HFFc6 (cell line): ENCODE results near the gene TMOD4. TPM values are rescaled to one million over a fixed set of nuclear protein-coding genes. Genes with fewer than 3 reads are reported as not detected.

Experiments used
- DNase-seq: peaks from one replicate; pipeline ENCODE4 v3.0.0-alpha.2; 2018
- H3K27ac Mint-ChIP-seq: 2 replicates; pipeline ENCODE4 v1.8.0; 2020; ENCODE audit warnings: mild to moderate bottlenecking, mixed read lengths
- H3K27me3 Mint-ChIP-seq: 2 replicates; pipeline ENCODE4 v1.8.0; 2021; ENCODE audit warnings: mild to moderate bottlenecking, moderate library complexity, mixed read lengths; ENCODE audit not compliant: insufficient read depth
- H3K36me3 Mint-ChIP-seq: 2 replicates; pipeline ENCODE4 v1.8.0; 2021; ENCODE audit warnings: low read depth, mixed read lengths
- H3K4me1 Mint-ChIP-seq: 2 replicates; pipeline ENCODE4 v1.8.0; 2020; ENCODE audit warnings: low read depth, mixed read lengths
- H3K4me3 Mint-ChIP-seq: 2 replicates; pipeline ENCODE4 v1.8.0; 2020; ENCODE audit warnings: mild to moderate bottlenecking, moderate library complexity, mixed read lengths
- H3K9me3 Mint-ChIP-seq: 2 replicates; pipeline ENCODE4 v1.8.0; 2020; ENCODE audit warnings: mild to moderate bottlenecking, mixed read lengths
- CTCF ChIP-seq: fragments of 200-600 bp; sonication (generic); IDR thresholded peaks from 2 replicates; pipeline ENCODE4 v1.5.0; 2021; ENCODE audit warnings: antibody characterized with exemption, mild to moderate bottlenecking
- total RNA-seq, 6 experiments: library from RNA; stranded (reverse); fragmentation: NEBNext Ultra II Directional; extraction: Animal tissue kit (Norgen Biotek cat#: 25700); gene quantifications; 2 replicates in 1 of 6; 3 replicates in 5 of 6; pipeline ENCODE4 v1.2.3, GENCODE V29; 2021

The TMOD4 gene
- total RNA-seq, 6 experiments from 2014 or later: 0.40 to 1.1 (median 0.99) TPM; not detected in 3

DNA sequence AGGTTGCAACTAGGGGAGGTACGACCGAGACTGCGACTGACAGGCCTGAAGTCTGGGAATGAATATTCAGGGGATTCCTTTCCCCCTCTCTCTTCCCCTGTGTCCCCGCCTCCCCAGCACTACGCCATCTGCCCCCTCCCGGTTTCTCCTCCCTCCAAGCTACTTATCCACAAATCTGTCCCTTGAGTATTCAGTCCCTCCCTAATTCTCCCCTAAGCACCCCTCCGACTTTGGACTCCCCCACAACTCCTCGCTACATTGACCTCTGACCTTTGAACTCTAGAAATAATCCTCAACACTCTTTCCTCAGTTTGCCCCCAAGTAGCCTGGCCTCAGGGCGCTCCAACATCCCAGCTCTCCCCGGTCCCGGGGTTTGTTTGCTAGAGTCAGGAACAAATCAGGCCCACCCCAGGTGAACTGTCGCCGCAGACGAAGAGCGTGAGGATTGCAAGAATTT lies 10.5 kb downstream of the TMOD4 start:
- DNase-seq: no peak
- peak overlapping the region; percentile 98 for H3K27ac Mint-ChIP-seq
- peaks cover 18% of the 10 kb centered on the region for H3K36me3 Mint-ChIP-seq
- TF ChIP-seq CTCF: no peak
- peaks cover 3% of the 10 kb centered on the region for H3K27me3 Mint-ChIP-seq
- peaks cover 24% of the 10 kb centered on the region for H3K4me1 Mint-ChIP-seq
- peak overlapping the region; percentile 100 for H3K4me3 Mint-ChIP-seq
- H3K9me3 Mint-ChIP-seq: no peaks in the 10 kb centered on the region

- DNase-seq: no peak
- H3K36me3 Mint-ChIP-seq: peaks cover 18% of the 10 kb centered on the region
Observed at GRCh38 chr1:151164732-151165280, 11.0 kb downstream of the TMOD4 start.

DNA sequence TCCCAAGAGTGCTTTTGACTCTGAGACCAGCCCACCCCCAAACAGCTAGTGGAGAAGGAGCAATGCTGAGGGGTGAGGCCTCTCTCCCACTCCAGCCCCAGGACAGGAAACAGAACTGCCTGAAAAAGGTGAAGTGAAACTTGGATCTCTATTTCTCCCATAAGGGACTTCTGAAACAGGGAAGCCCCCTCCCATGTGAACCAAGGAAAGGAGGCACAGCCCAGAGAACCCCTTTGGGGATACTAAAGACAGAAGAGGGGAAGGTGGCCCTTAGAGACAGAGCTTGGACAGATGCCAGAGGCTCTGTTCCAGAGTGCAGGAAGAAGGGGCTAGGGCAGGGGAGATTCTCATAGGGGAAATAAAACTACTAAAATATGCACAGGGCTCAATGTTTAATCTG lies 16.4 kb downstream of the TMOD4 start:
- DNase-seq: no peak
- Mint-ChIP-seq H3K27ac (no peak overlapping the region), H3K36me3 (no peaks in the 10 kb centered on the region), H3K9me3 (no peaks in the 10 kb centered on the region), H3K4me1 (peaks cover 5% of the 10 kb centered on the region), H3K4me3 (no peak overlapping the region), H3K27me3 (no peaks in the 10 kb centered on the region)
- no peak for TF ChIP-seq CTCF

More at GRCh38 chr1:151164732-151165280, 11.0 kb downstream of the TMOD4 start:
- H3K9me3 Mint-ChIP-seq: no peaks in the 10 kb centered on the region
- H3K4me3 Mint-ChIP-seq: peak overlapping the region; percentile 100
- H3K4me1 Mint-ChIP-seq: peaks cover 24% of the 10 kb centered on the region
- TF ChIP-seq CTCF: no peak
- H3K27ac Mint-ChIP-seq: peak overlapping the region; percentile 98
- peaks cover 3% of the 10 kb centered on the region for H3K27me3 Mint-ChIP-seq

- H3K36me3 Mint-ChIP-seq: no peaks in the 10 kb centered on the region
- no peak for TF ChIP-seq CTCF
- no peaks in the 10 kb centered on the region; the same call in 1 of the 2 replicates for H3K4me1 Mint-ChIP-seq
- H3K9me3 Mint-ChIP-seq: no peaks in the 10 kb centered on the region
- no peak overlapping the region for H3K27ac Mint-ChIP-seq
- no peak overlapping the region for H3K4me3 Mint-ChIP-seq
- DNase-seq: no peak
- H3K27me3 Mint-ChIP-seq: no peaks in the 10 kb centered on the region
Observed at GRCh38 chr1:151158751-151159251, 17.0 kb downstream of the TMOD4 start.

- Mint-ChIP-seq H3K4me1 (no peaks in the 10 kb centered on the region), H3K4me3 (no peak overlapping the region), H3K27ac (no peak overlapping the region), H3K27me3 (no peaks in the 10 kb centered on the region), H3K9me3 (no peaks in the 10 kb centered on the region), H3K36me3 (no peaks in the 10 kb centered on the region)
- DNase-seq: no peak
- TF ChIP-seq CTCF: no peak
Observed at GRCh38 chr1:151158326-151158725, 17.5 kb downstream of the TMOD4 start.
